Stimulated activated naive CD8-positive, alpha-beta T cell treated with anti-CD3 and anti-CD28 coated beads, Interleukin-15, Interleukin-2, amounts not matched to agents 100 U/mL and 50 U/mL, for 24 hours (primary cell): ENCODE data around the gene TMA16.

ENCODE experiments used
- ATAC-seq: fragments of 150-1000 bp; cut with Tn5 transposase; one replicate; pipeline ENCODE4 v1.10.0; 2021
- DNase-seq: peaks from one replicate; pipeline ENCODE4 v3.0.0; 2021

TMA16 gene

GRCh38 chr4:163564221-163564720 lies 69.8 kb downstream of the TMA16 start:
- ATAC-seq (no peak), DNase-seq (no peak)

- DNase-seq (no peak), ATAC-seq (no peak)
Observed at GRCh38 chr4:163565226-163566135, 71.0 kb downstream of the TMA16 start.

GRCh38 chr4:163566257-163566796 lies 71.8 kb downstream of the TMA16 start:
- DNase-seq = no peak
- ATAC-seq = no peak

GRCh38 chr4:163568843-163569242 lies 74.4 kb downstream of the TMA16 start:
- DNase-seq (no peak), ATAC-seq (no peak)
